CD4-positive, alpha-beta memory T cell (primary cell): ENCODE data around the gene UBASH3A. TPM values are rescaled to one million over a fixed set of nuclear protein-coding genes. Genes with fewer than 3 reads are reported as not detected.
A peak's percentile ranks its signal among the peaks of the same experiment; 100 is the strongest.

ENCODE experiments used
- CTCF ChIA-PET: fragments of 350-600 bp; sonication (Branson Sonifier 250); formaldehyde crosslinking; loops from one replicate; lab custom pipeline; 2021; ENCODE audit warnings: inconsistent platforms; ENCODE audit not compliant: partially characterized antibody; lab: Charles Lee
- POLR2A ChIA-PET: fragments of 350-600 bp; sonication (Branson Sonifier 250); formaldehyde crosslinking; loops from one replicate; lab custom pipeline; 2021; ENCODE audit not compliant: partially characterized antibody; lab: Charles Lee
- DNase-seq, 5 donors: peaks; one replicate each; pipeline versions ENCODE4 v3.0.0 to v3.0.0-alpha.2; 2020 to 2022; ENCODE audit warnings: mixed read lengths in 1 of 5
- H3K27ac ChIP-seq: one replicate; pipeline ENCODE4 v1.7.0; 2013; ENCODE audit warnings: low read depth, low read length
- H3K27me3 ChIP-seq: 2 replicates; pipeline ENCODE4 v1.7.0; 2013; ENCODE audit warnings: mild to moderate bottlenecking, low read length, moderate library complexity; ENCODE audit not compliant: insufficient read depth
- H3K36me3 ChIP-seq: 2 replicates; pipeline ENCODE4 v1.7.0; 2013; ENCODE audit warnings: mild to moderate bottlenecking, low read length, moderate library complexity; ENCODE audit not compliant: insufficient read depth
- H3K4me1 ChIP-seq: 2 replicates; pipeline ENCODE4 v1.7.0; 2013; ENCODE audit warnings: mild to moderate bottlenecking, low read length, moderate library complexity; ENCODE audit not compliant: insufficient read depth
- H3K4me3 ChIP-seq, 2 donors: one replicate each; pipeline ENCODE4 v1.7.0; 2013; ENCODE audit warnings: low read length in 2 of 2, mild to moderate bottlenecking in 1 of 2
- H3K9me3 ChIP-seq, 2 donors: one replicate each; pipeline ENCODE4 v1.7.0; 2013; ENCODE audit warnings: low read length in 2 of 2, control low read depth in 1 of 2; ENCODE audit not compliant: control insufficient read depth in 1 of 2
- H3K27ac Mint-ChIP-seq, 7 donors: one replicate each; pipeline ENCODE4 v1.8.0; 2020 to 2021; ENCODE audit warnings: mixed read lengths in 7 of 7, mild to moderate bottlenecking in 6 of 7, inconsistent platforms in 3 of 7, moderate library complexity in 3 of 7
- H3K27me3 Mint-ChIP-seq, 2 donors: one replicate each; pipeline ENCODE4 v1.8.0; 2020 to 2021; ENCODE audit warnings: mixed read lengths in 2 of 2
- H3K36me3 Mint-ChIP-seq, 2 donors: one replicate each; pipeline ENCODE4 v1.8.0; 2020 to 2021; ENCODE audit warnings: mixed read lengths in 2 of 2, inconsistent platforms in 1 of 2, mild to moderate bottlenecking in 1 of 2
- H3K4me1 Mint-ChIP-seq, 4 donors: one replicate each; pipeline ENCODE4 v1.8.0; 2020 to 2021; ENCODE audit warnings: mixed read lengths in 4 of 4, mild to moderate bottlenecking in 1 of 4
- H3K4me3 Mint-ChIP-seq, 8 donors: one replicate each; pipeline ENCODE4 v1.8.0; 2020 to 2021; ENCODE audit warnings: mixed read lengths in 8 of 8, mild to moderate bottlenecking in 7 of 8, moderate library complexity in 6 of 8, inconsistent platforms in 3 of 8
- H3K9me3 Mint-ChIP-seq, 8 donors: one replicate each; pipeline ENCODE4 v1.8.0; 2020 to 2021; ENCODE audit warnings: mixed read lengths in 8 of 8, mild to moderate bottlenecking in 5 of 8, inconsistent platforms in 3 of 8, moderate library complexity in 1 of 8
- intact Hi-C: fragments of 100-400 bp; cut with micrococcal nuclease; formaldehyde crosslinking; loops from one replicate; pipeline ENCODE4 v1.15.1; 2023
- polyA plus RNA-seq, 2 donors: library from polyadenylated mRNA; unstranded; fragments of 300-500 nt; fragmentation: Illumina TruSeq; gene quantifications; one replicate each; pipeline ENCODE4 v1.2.3, GENCODE V29; 2021
- total RNA-seq, 2 experiments: library from RNA; stranded (reverse); gene quantifications; one replicate each; pipeline ENCODE4 v1.2.3, GENCODE V29; 2021

The UBASH3A gene
- total and polyA plus RNA-seq, 4 experiments from 2014 or later = 43.1 to 93.6 (median 68.7) TPM

- Mint-ChIP-seq H3K27ac (peak within 1 kb of the TSS in 1 of 7 donors; percentile 19), H3K4me3 (no peak within 1 kb of the TSS), H3K9me3 (no peaks in the 10 kb centered on the region), H3K4me1 (no peaks in the 10 kb centered on the region), H3K27me3 (peaks cover 1 to 2% of the 10 kb centered on the region in 2 donors), H3K36me3 (no peaks in the 10 kb centered on the region)
- no peak for DNase-seq
- ChIA-PET CTCF (interaction anchor here (1.8 kb wide), 1 partner anchor 45 kb away, joined by 3 read pairs; no protein-coding TSS in a partner anchor), POLR2A (interaction anchor here (1.5 kb wide), 1 partner anchor 62 kb away, joined by 3 read pairs; no protein-coding TSS in a partner anchor)
- Histone ChIP-seq H3K9me3 (no peaks in the 10 kb centered on the region), H3K4me3 (no peak within 1 kb of the TSS), H3K27me3 (no peaks in the 10 kb centered on the region), H3K4me1 (no peaks in the 10 kb centered on the region), H3K36me3 (no peaks in the 10 kb centered on the region), H3K27ac (no peak within 1 kb of the TSS)
- intact Hi-C loops = no loop called here
These were observed 37.3 kb upstream of the UBASH3A start, which contains the start of gene TFF1 for GRCh38 chr21:42366292-42367010. TSS of gene TFF1 (minus strand) at chr21:42366535. CDS start at chr21:42366495, 40 bp downstream.

DNA sequence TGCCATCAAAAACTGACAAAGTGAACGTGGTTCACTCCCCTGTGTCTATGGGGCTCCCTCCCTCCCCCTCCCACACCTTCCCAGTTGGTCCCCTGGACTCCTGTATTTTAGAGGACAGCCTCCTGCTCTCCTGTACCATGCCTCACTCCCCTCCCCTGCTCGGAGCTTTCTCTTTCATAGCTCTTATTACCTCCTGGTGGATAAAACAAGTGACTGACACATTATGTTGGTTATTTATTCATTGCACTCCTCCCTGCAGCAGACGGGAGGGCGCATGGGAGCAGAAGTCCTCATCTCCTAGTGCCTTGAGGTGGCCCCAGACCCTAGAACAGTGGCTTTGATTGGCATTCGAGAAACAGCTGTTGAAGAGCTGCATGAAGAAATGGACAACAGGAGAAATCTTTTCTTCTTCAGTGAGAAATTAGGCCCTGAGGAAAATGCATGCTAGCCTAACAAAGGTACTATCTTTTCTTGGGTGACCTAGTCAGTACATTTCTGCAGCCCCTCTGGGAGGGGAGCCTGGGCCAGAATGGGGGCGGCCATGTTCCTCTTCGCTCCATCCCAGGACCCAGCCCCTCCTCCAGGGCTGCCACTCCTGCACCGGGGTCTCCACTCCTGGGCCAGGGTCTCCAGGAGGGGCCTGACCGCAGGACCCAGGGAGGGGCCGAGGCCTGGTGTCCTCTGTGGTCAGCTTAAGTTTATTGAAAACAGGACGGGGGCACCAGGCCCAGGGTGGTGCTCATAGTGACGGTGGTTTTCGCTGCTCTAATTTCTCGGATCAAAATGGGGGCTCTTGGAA is 36.1 kb upstream of the UBASH3A start:
- POLR2A ChIA-PET = interaction anchor here (1.5 kb wide), 1 partner anchor 60 kb away, joined by 3 read pairs; no protein-coding TSS in a partner anchor
- no peak overlapping the region for H3K27ac ChIP-seq
- Mint-ChIP-seq H3K9me3 (no peaks in the 10 kb centered on the region), H3K4me1 (no peaks in the 10 kb centered on the region), H3K4me3 (no peak overlapping the region), H3K27me3 (peaks cover 1 to 2% of the 10 kb centered on the region in 2 donors), H3K27ac (peak overlapping the region in 1 of 7 donors; percentile 19), H3K36me3 (no peaks in the 10 kb centered on the region)
- CTCF ChIA-PET = interaction anchor here (0.7 to 1.8 kb wide), 3 partner anchors 8 to 222 kb away, joined by 3 read pairs; no protein-coding TSS in a partner anchor
- intact Hi-C loops = no loop called here
- no peaks in the 10 kb centered on the region for H3K27me3 ChIP-seq
- H3K36me3 ChIP-seq = no peaks in the 10 kb centered on the region
- H3K9me3 ChIP-seq = no peaks in the 10 kb centered on the region
- no peak overlapping the region for H3K4me3 ChIP-seq
- H3K4me1 ChIP-seq = no peaks in the 10 kb centered on the region
- DNase-seq = no peak

DNA sequence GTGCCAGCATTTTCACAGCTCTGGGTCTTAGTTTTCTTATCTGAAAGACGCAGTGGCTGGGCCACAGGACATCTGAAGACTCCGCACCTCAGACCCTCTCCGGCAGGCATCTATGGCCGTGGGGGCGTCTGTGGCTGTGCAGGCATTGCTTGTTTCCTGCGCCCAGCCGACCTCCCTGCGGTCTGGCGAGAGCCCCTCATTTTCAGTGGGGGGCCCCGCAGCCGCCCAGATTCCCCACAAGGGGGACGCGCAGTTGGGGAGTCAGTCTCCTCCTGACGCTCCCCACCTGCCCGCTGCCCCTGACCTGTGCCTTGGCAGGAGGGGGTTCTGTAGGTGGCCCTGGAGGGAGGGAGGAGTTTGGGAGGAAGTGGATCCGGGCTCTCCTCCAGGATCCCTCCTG is 33.9 kb upstream of the UBASH3A start:
- ChIA-PET POLR2A (no interaction called here), CTCF (interaction anchor here (0.9 kb wide), 1 partner anchor 34 kb away, joined by 3 read pairs; the partner anchor contains the start of gene UBASH3A)
- no peak overlapping the region for H3K27ac ChIP-seq
- no peaks in the 10 kb centered on the region for H3K27me3 Mint-ChIP-seq
- no peak overlapping the region for H3K4me3 Mint-ChIP-seq
- intact Hi-C loops = no loop called here
- H3K27me3 ChIP-seq = no peaks in the 10 kb centered on the region
- DNase-seq = no peak
- no peaks in the 10 kb centered on the region for H3K4me1 ChIP-seq
- no peaks in the 10 kb centered on the region for H3K9me3 Mint-ChIP-seq
- H3K9me3 ChIP-seq = no peaks in the 10 kb centered on the region
- H3K36me3 Mint-ChIP-seq = no peaks in the 10 kb centered on the region
- peaks cover 2 to 6% (median 4%) of the 10 kb centered on the region in 4 donors for H3K4me1 Mint-ChIP-seq
- H3K36me3 ChIP-seq = no peaks in the 10 kb centered on the region
- no peak overlapping the region for H3K4me3 ChIP-seq
- no peak overlapping the region for H3K27ac Mint-ChIP-seq

- POLR2A ChIA-PET = no interaction called here
- Mint-ChIP-seq H3K4me1 (peaks cover 2 to 6% (median 4%) of the 10 kb centered on the region in 4 donors), H3K9me3 (no peaks in the 10 kb centered on the region), H3K4me3 (no peak overlapping the region), H3K27ac (peak overlapping the region in 1 of 7 donors; percentile 55), H3K36me3 (no peaks in the 10 kb centered on the region), H3K27me3 (no peaks in the 10 kb centered on the region)
- Histone ChIP-seq H3K4me3 (no peak overlapping the region), H3K36me3 (no peaks in the 10 kb centered on the region), H3K9me3 (no peaks in the 10 kb centered on the region), H3K27ac (no peak overlapping the region), H3K27me3 (no peaks in the 10 kb centered on the region), H3K4me1 (no peaks in the 10 kb centered on the region)
- intact Hi-C loops = no loop called here
- DNase-seq = no peak
- CTCF ChIA-PET = no interaction called here
These were observed 32.6 kb upstream of the UBASH3A start for GRCh38 chr21:42370894-42371654.

DNA sequence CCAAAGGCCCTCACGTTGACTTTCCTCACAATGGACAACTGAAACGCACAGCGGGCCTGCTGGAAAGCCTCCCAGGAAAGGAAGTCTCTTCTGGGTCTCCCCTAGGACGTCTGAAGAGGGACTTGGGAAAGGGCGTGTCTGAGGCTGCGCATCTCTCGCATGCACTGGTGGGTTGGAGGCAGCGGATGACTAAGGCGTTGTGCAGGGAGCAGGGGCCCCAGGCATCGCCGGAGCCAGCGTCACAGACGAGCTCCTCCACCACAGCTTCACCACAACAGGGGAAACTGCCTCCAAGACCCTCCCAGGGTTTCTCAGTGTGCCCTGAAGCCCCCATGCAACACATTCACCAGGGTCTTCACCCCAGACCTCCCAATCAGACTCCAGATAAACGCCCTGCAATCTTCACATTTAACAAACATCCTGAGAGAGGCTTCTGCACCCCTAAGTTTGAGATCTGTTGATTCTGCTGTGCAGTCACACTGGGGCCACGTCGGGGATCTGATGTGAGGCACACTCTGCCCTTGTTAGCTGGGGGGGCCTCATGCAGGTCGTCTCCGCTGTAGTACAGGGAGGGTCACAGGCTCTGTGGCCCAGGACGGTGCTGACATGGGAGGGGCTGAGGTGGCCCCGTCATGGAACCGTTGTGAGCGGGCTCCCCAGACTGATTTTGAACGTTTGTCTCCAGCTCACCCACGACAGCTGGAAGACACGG is 30.4 kb upstream of the UBASH3A start:
- H3K36me3 ChIP-seq = no peaks in the 10 kb centered on the region
- Mint-ChIP-seq H3K27me3 (no peaks in the 10 kb centered on the region), H3K4me1 (peaks cover 3 to 6% (median 4%) of the 10 kb centered on the region in 4 donors), H3K36me3 (no peaks in the 10 kb centered on the region), H3K27ac (peak overlapping the region in 1 of 7 donors; percentile 16), H3K9me3 (no peaks in the 10 kb centered on the region), H3K4me3 (no peak overlapping the region)
- ChIA-PET POLR2A (interaction anchor here (1.0 kb wide), 1 partner anchor 31 kb away, joined by 3 read pairs; the partner anchor contains the start of gene UBASH3A), CTCF (interaction anchor here (1.3 kb wide), 1 partner anchor 30 kb away, joined by 3 read pairs; the partner anchor contains the start of gene UBASH3A)
- intact Hi-C loops = no loop called here
- no peaks in the 10 kb centered on the region for H3K9me3 ChIP-seq
- H3K4me1 ChIP-seq = no peaks in the 10 kb centered on the region
- H3K4me3 ChIP-seq = no peak overlapping the region
- no peak for DNase-seq
- H3K27me3 ChIP-seq = no peaks in the 10 kb centered on the region
- H3K27ac ChIP-seq = no peak overlapping the region

- ChIA-PET POLR2A (interaction anchor here (1.0 kb wide), 1 partner anchor 30 kb away, joined by 3 read pairs; the partner anchor contains the start of gene UBASH3A), CTCF (interaction anchor here (1.1 to 1.3 kb wide), 2 partner anchors 12 to 30 kb away, joined by 3 read pairs; partner anchors contain the start of gene UBASH3A)
- H3K4me1 Mint-ChIP-seq = peaks cover 3 to 6% (median 4%) of the 10 kb centered on the region in 4 donors
- H3K9me3 ChIP-seq = no peaks in the 10 kb centered on the region
- intact Hi-C loops = no loop called here
- no peaks in the 10 kb centered on the region for H3K9me3 Mint-ChIP-seq
- H3K36me3 ChIP-seq = no peaks in the 10 kb centered on the region
- H3K27ac Mint-ChIP-seq = no peak overlapping the region
- no peak overlapping the region for H3K27ac ChIP-seq
- no peak for DNase-seq
- no peaks in the 10 kb centered on the region for H3K36me3 Mint-ChIP-seq
- H3K27me3 Mint-ChIP-seq = no peaks in the 10 kb centered on the region
- H3K4me3 Mint-ChIP-seq = no peak overlapping the region
- H3K4me1 ChIP-seq = no peaks in the 10 kb centered on the region
- H3K4me3 ChIP-seq = no peak overlapping the region
- H3K27me3 ChIP-seq = no peaks in the 10 kb centered on the region
These were observed 29.7 kb upstream of the UBASH3A start for GRCh38 chr21:42373908-42374455.
